Mesodermal cell (in vitro differentiated cells): ENCODE measurements around the gene WDR49.

ENCODE experiments used
- H3K27ac ChIP-seq: 2 replicates; pipeline ENCODE4 v1.7.0; 2013; ENCODE audit warnings: mild to moderate bottlenecking, low read depth, low read length, moderate library complexity; ENCODE audit not compliant: severe bottlenecking
- H3K36me3 ChIP-seq: 2 replicates; pipeline ENCODE4 v1.7.1; 2013; ENCODE audit warnings: mild to moderate bottlenecking, low read length, moderate library complexity; ENCODE audit not compliant: control insufficient read depth, insufficient read depth
- H3K4me1 ChIP-seq: one replicate; pipeline ENCODE4 v1.7.1; 2013; ENCODE audit warnings: mild to moderate bottlenecking, low read length; ENCODE audit not compliant: insufficient read depth, control insufficient read depth, poor library complexity, severe bottlenecking
- H3K4me3 ChIP-seq: 2 replicates; pipeline ENCODE4 v1.7.0; 2013; ENCODE audit warnings: low read length, control low read depth, mild to moderate bottlenecking; ENCODE audit not compliant: insufficient read depth, poor library complexity, severe bottlenecking; ENCODE audit errors: extremely low read depth
- H3K9me3 ChIP-seq: 2 replicates; pipeline ENCODE4 v1.7.1; 2013; ENCODE audit warnings: mild to moderate bottlenecking, low read length, moderate library complexity; ENCODE audit not compliant: control insufficient read depth
- WGBS, 2 experiments: methylation state at CpG; one replicate each; pipeline ENCODE4 v1.1.5; 2013; ENCODE audit warnings: missing lambda C conversion rate in 2 of 2; ENCODE audit not compliant: insufficient coverage in 2 of 2; 5-methylcytosine and 5-hydroxymethylcytosine counted together

The WDR49 gene

GRCh38 chr3:167467848-167468611 lies 185.7 kb downstream of the WDR49 start:
- H3K36me3 ChIP-seq = no peaks in the 10 kb centered on the region
- H3K27ac ChIP-seq = no peak overlapping the region
- no peak overlapping the region for H3K4me3 ChIP-seq
- H3K9me3 ChIP-seq = no peaks in the 10 kb centered on the region
- no CpG with 5 or more reads among the region's 5 CpGs for WGBS, 2 experiments
- no peaks in the 10 kb centered on the region for H3K4me1 ChIP-seq

- no peak overlapping the region for H3K4me3 ChIP-seq
- H3K9me3 ChIP-seq = no peaks in the 10 kb centered on the region
- H3K36me3 ChIP-seq = no peaks in the 10 kb centered on the region
- H3K4me1 ChIP-seq = no peaks in the 10 kb centered on the region
- H3K27ac ChIP-seq = no peak overlapping the region
Measured at GRCh38 chr3:167466966-167467365, 186.8 kb downstream of the WDR49 start.

DNA sequence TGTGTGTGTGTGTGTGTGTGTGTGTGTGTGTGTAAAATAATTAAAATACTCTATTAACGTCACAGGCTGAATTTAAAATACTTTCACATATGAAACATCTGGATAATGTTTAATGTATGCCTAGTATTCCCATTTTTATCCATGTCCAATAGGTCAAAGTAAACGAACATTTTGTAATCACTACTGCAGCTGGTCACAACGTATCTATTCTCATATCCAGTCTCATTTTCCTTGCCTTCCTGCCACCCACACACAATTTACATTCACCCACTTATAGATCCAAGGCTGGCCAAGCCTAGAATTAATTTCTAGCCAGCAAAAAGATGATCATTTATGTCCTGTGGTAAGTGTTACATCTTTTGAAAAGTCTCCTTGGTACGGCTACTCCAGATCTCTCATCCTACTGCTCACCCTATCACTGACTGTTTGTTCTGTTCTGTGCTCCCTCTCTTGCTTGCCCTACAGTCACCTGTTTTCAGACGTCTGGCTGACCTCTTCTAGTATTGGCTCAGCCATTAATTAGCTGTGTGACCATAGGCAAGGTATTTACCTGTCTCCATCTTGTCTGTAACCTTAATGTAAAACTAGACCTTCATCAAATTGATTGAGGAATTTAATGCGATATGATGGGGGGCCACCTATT lies 197.5 kb downstream of the WDR49 start:
- Histone ChIP-seq H3K27ac (no peak overlapping the region), H3K4me3 (no peak overlapping the region), H3K4me1 (no peaks in the 10 kb centered on the region), H3K36me3 (no peaks in the 10 kb centered on the region), H3K9me3 (no peaks in the 10 kb centered on the region)
- 68 to 100% methylated on average over 2 to 3 of the region's 6 CpGs for WGBS, 2 experiments

- Histone ChIP-seq H3K4me1 (no peaks in the 10 kb centered on the region), H3K36me3 (no peaks in the 10 kb centered on the region), H3K27ac (no peak overlapping the region), H3K9me3 (no peaks in the 10 kb centered on the region), H3K4me3 (no peak overlapping the region)
- 89 to 100% methylated on average over 1 of the region's 2 CpGs for WGBS, 2 experiments
Measured at GRCh38 chr3:167453815-167454214, 199.9 kb downstream of the WDR49 start.

DNA sequence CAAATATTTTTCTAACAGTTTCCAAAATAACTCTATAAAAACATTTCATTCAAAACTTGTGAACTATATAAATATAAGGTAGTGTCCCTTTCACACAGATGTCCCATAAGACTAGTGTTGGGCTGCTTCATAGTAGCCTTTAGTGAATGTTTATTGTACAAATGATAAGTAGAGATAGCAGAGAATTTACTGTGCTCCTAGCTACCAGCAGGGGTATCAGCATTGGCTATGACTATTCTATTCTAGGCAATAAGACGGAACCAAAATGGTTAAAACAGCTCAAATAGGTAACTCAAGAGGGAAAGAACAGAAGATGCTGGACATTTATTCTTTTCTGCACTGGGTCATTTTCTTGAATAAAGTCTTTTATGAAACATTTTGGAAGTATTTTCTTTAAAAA lies 202.5 kb downstream of the WDR49 start:
- H3K4me3 ChIP-seq = no peak overlapping the region
- no peaks in the 10 kb centered on the region for H3K9me3 ChIP-seq
- H3K27ac ChIP-seq = no peak overlapping the region
- H3K4me1 ChIP-seq = no peaks in the 10 kb centered on the region
- H3K36me3 ChIP-seq = no peaks in the 10 kb centered on the region
- WGBS, 2 experiments = 78 to 83% methylated on average over 1 of the region's 1 CpG

DNA sequence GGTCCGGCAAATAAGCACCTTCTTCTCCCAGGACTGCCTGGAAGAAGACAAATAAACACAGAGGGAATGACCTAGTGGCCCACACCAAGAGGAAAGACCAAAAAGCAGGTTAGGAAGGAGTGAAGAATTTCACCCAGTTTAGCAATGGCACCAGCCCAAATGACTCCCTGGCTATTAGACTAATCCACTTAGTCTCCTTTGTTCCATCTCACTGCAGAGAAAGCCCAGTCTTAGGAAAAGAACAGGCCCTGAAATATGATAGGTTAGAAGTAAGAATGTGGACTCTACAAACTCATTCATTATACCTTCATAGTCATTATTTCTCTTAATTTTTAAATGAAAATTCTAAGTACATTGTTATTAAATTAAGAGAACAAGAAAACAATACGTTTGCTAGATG lies 203.1 kb downstream of the WDR49 start:
- Histone ChIP-seq H3K36me3 (no peaks in the 10 kb centered on the region), H3K4me1 (no peaks in the 10 kb centered on the region), H3K27ac (no peak overlapping the region), H3K4me3 (no peak overlapping the region), H3K9me3 (no peaks in the 10 kb centered on the region)
- WGBS, 2 experiments = 100% methylated on average over 1 of the region's 2 CpGs; no CpG with 5 or more reads in 1 of the 2 experiments

- no peaks in the 10 kb centered on the region for H3K9me3 ChIP-seq
- H3K4me1 ChIP-seq = no peaks in the 10 kb centered on the region
- 90% methylated on average over 2 to 3 of the region's 5 CpGs for WGBS, 2 experiments
- H3K4me3 ChIP-seq = no peak overlapping the region
- no peaks in the 10 kb centered on the region for H3K36me3 ChIP-seq
- no peak overlapping the region for H3K27ac ChIP-seq
Measured at GRCh38 chr3:167450195-167450594, 203.5 kb downstream of the WDR49 start.

- Histone ChIP-seq H3K36me3 (no peaks in the 10 kb centered on the region), H3K9me3 (no peaks in the 10 kb centered on the region), H3K4me3 (no peak overlapping the region), H3K4me1 (no peaks in the 10 kb centered on the region), H3K27ac (no peak overlapping the region)
Measured at GRCh38 chr3:167445491-167445890, 208.3 kb downstream of the WDR49 start.

DNA sequence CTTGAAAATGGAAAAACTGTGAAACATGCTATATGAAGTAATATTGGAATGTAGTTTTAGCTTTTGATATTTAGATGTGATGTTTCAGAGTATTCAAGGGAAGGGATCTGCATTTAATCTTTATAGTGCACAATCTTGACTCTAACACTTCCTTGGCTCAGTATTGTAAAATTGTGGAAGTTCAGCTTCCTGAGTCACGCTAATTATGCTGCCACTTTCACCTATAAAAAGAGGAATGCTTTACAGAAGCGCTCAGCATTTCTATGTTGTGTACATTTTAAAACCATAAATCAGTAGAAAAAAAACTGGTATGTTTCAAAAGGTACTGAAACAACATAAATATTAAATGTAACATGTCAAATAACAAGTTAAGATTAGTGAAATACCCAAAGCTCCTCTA lies 212.5 kb downstream of the WDR49 start:
- no CpG with 5 or more reads among the region's 2 CpGs for WGBS, 2 experiments
- no peak overlapping the region for H3K4me3 ChIP-seq
- no peaks in the 10 kb centered on the region for H3K9me3 ChIP-seq
- H3K27ac ChIP-seq = no peak overlapping the region
- H3K4me1 ChIP-seq = no peaks in the 10 kb centered on the region
- H3K36me3 ChIP-seq = no peaks in the 10 kb centered on the region

GRCh38 chr3:167437428-167438139 lies 216.2 kb downstream of the WDR49 start:
- H3K27ac ChIP-seq = no peak overlapping the region
- H3K4me3 ChIP-seq = no peak overlapping the region
- no peaks in the 10 kb centered on the region for H3K9me3 ChIP-seq
- H3K4me1 ChIP-seq = no peaks in the 10 kb centered on the region
- 75 to 90% methylated on average over 1 to 2 of the region's 2 CpGs for WGBS, 2 experiments
- H3K36me3 ChIP-seq = no peaks in the 10 kb centered on the region
